ENCODE results near the gene ADH1C.

Gene ADH1C

GRCh38 chr4:99315839-99316238 lies 36.7 kb downstream of the ADH1C start:
- Histone ChIP-seq H3K27ac (ENCODE audit: insufficient read depth, low read length, poor library complexity, severe bottlenecking) (no peak overlapping the region), H3K4me1 (ENCODE audit: control insufficient read depth, insufficient read depth, low read length, poor library complexity, severe bottlenecking) (no peaks in the 10 kb centered on the region), H3K27me3 (replicated peaks; ENCODE audit: control insufficient read depth, insufficient read depth, low read length, poor library complexity, severe bottlenecking) (no peaks in the 10 kb centered on the region), H3K4me3 (ENCODE audit: insufficient read depth, low read depth, low read length, poor library complexity, severe bottlenecking) (no peak overlapping the region), H3K36me3 (ENCODE audit: control insufficient read depth, insufficient read depth, low read length) (no peaks in the 10 kb centered on the region), H3K9me3 (ENCODE audit: control insufficient read depth, low read length) (no peaks in the 10 kb centered on the region)
- DNase-seq, result no peak

GRCh38 chr4:99314211-99314610 lies 38.3 kb downstream of the ADH1C start:
- Histone ChIP-seq H3K4me3 (ENCODE audit: insufficient read depth, low read depth, low read length, poor library complexity, severe bottlenecking) (no peak overlapping the region), H3K27ac (ENCODE audit: insufficient read depth, low read length, poor library complexity, severe bottlenecking) (no peak overlapping the region), H3K36me3 (ENCODE audit: control insufficient read depth, insufficient read depth, low read length) (no peaks in the 10 kb centered on the region), H3K9me3 (ENCODE audit: control insufficient read depth, low read length) (no peaks in the 10 kb centered on the region), H3K27me3 (replicated peaks; ENCODE audit: control insufficient read depth, insufficient read depth, low read length, poor library complexity, severe bottlenecking) (no peaks in the 10 kb centered on the region), H3K4me1 (ENCODE audit: control insufficient read depth, insufficient read depth, low read length, poor library complexity, severe bottlenecking) (no peaks in the 10 kb centered on the region)
- no peak for DNase-seq

- H3K27ac ChIP-seq (ENCODE audit: insufficient read depth, low read length, poor library complexity, severe bottlenecking), result no peak overlapping the region
- H3K4me3 ChIP-seq (ENCODE audit: insufficient read depth, low read depth, low read length, poor library complexity, severe bottlenecking), result no peak overlapping the region
- H3K9me3 ChIP-seq (ENCODE audit: control insufficient read depth, low read length), result no peaks in the 10 kb centered on the region
- H3K36me3 ChIP-seq (ENCODE audit: control insufficient read depth, insufficient read depth, low read length), result no peaks in the 10 kb centered on the region
- no peaks in the 10 kb centered on the region for H3K27me3 ChIP-seq (replicated peaks; ENCODE audit: control insufficient read depth, insufficient read depth, low read length, poor library complexity, severe bottlenecking)
- no peaks in the 10 kb centered on the region for H3K4me1 ChIP-seq (ENCODE audit: control insufficient read depth, insufficient read depth, low read length, poor library complexity, severe bottlenecking)
- no peak for DNase-seq
Measured at GRCh38 chr4:99310389-99310788, 42.2 kb downstream of the ADH1C start.

- DNase-seq, result no peak
- Histone ChIP-seq H3K27me3 (replicated peaks; ENCODE audit: control insufficient read depth, insufficient read depth, low read length, poor library complexity, severe bottlenecking) (no peaks in the 10 kb centered on the region), H3K4me3 (ENCODE audit: insufficient read depth, low read depth, low read length, poor library complexity, severe bottlenecking) (no peak overlapping the region), H3K9me3 (ENCODE audit: control insufficient read depth, low read length) (no peaks in the 10 kb centered on the region), H3K4me1 (ENCODE audit: control insufficient read depth, insufficient read depth, low read length, poor library complexity, severe bottlenecking) (no peaks in the 10 kb centered on the region), H3K36me3 (ENCODE audit: control insufficient read depth, insufficient read depth, low read length) (no peaks in the 10 kb centered on the region), H3K27ac (ENCODE audit: insufficient read depth, low read length, poor library complexity, severe bottlenecking) (no peak overlapping the region)
Measured at GRCh38 chr4:99305638-99306400, 46.7 kb downstream of the ADH1C start.

- H3K4me3 ChIP-seq (ENCODE audit: insufficient read depth, low read depth, low read length, poor library complexity, severe bottlenecking), result no peak overlapping the region
- H3K9me3 ChIP-seq (ENCODE audit: control insufficient read depth, low read length), result no peaks in the 10 kb centered on the region
- no peaks in the 10 kb centered on the region for H3K4me1 ChIP-seq (ENCODE audit: control insufficient read depth, insufficient read depth, low read length, poor library complexity, severe bottlenecking)
- no peaks in the 10 kb centered on the region for H3K27me3 ChIP-seq (replicated peaks; ENCODE audit: control insufficient read depth, insufficient read depth, low read length, poor library complexity, severe bottlenecking)
- H3K36me3 ChIP-seq (ENCODE audit: control insufficient read depth, insufficient read depth, low read length), result no peaks in the 10 kb centered on the region
- no peak for DNase-seq
- no peak overlapping the region for H3K27ac ChIP-seq (ENCODE audit: insufficient read depth, low read length, poor library complexity, severe bottlenecking)
Measured at GRCh38 chr4:99301376-99302164, 51.0 kb downstream of the ADH1C start.

- DNase-seq, result no peak
- Histone ChIP-seq H3K4me1 (ENCODE audit: control insufficient read depth, insufficient read depth, low read length, poor library complexity, severe bottlenecking) (no peaks in the 10 kb centered on the region), H3K9me3 (ENCODE audit: control insufficient read depth, low read length) (no peaks in the 10 kb centered on the region), H3K27ac (ENCODE audit: insufficient read depth, low read length, poor library complexity, severe bottlenecking) (no peak overlapping the region), H3K4me3 (ENCODE audit: insufficient read depth, low read depth, low read length, poor library complexity, severe bottlenecking) (no peak overlapping the region), H3K27me3 (replicated peaks; ENCODE audit: control insufficient read depth, insufficient read depth, low read length, poor library complexity, severe bottlenecking) (no peaks in the 10 kb centered on the region), H3K36me3 (ENCODE audit: control insufficient read depth, insufficient read depth, low read length) (no peaks in the 10 kb centered on the region)
Measured at GRCh38 chr4:99300934-99301333, 51.6 kb downstream of the ADH1C start.

GRCh38 chr4:99293357-99293756 lies 59.2 kb downstream of the ADH1C start:
- Histone ChIP-seq H3K4me1 (ENCODE audit: control insufficient read depth, insufficient read depth, low read length, poor library complexity, severe bottlenecking) (no peaks in the 10 kb centered on the region), H3K9me3 (ENCODE audit: control insufficient read depth, low read length) (no peaks in the 10 kb centered on the region), H3K27ac (ENCODE audit: insufficient read depth, low read length, poor library complexity, severe bottlenecking) (no peak overlapping the region), H3K36me3 (ENCODE audit: control insufficient read depth, insufficient read depth, low read length) (no peaks in the 10 kb centered on the region), H3K27me3 (replicated peaks; ENCODE audit: control insufficient read depth, insufficient read depth, low read length, poor library complexity, severe bottlenecking) (no peaks in the 10 kb centered on the region), H3K4me3 (ENCODE audit: insufficient read depth, low read depth, low read length, poor library complexity, severe bottlenecking) (no peak overlapping the region)
- no peak for DNase-seq

- no peak within 1 kb of the TSS for H3K4me3 ChIP-seq (ENCODE audit: insufficient read depth, low read depth, low read length, poor library complexity, severe bottlenecking)
Measured at GRCh38 chr4:99290848-99291786, 61.4 kb downstream of the ADH1C start, which contains the start of gene ADH1A. Gene ADH1A (minus strand): TSS chr4:99290985. CDS start chr4:99290914, 71 bp downstream.

More at GRCh38 chr4:99290848-99291786, 61.4 kb downstream of the ADH1C start, which contains the start of gene ADH1A:
- no peak for DNase-seq
- Histone ChIP-seq H3K36me3 (ENCODE audit: control insufficient read depth, insufficient read depth, low read length) (no peaks in the 10 kb centered on the region), H3K27me3 (replicated peaks; ENCODE audit: control insufficient read depth, insufficient read depth, low read length, poor library complexity, severe bottlenecking) (no peaks in the 10 kb centered on the region), H3K4me1 (ENCODE audit: control insufficient read depth, insufficient read depth, low read length, poor library complexity, severe bottlenecking) (no peaks in the 10 kb centered on the region), H3K9me3 (ENCODE audit: control insufficient read depth, low read length) (no peaks in the 10 kb centered on the region), H3K27ac (ENCODE audit: insufficient read depth, low read length, poor library complexity, severe bottlenecking) (no peak within 1 kb of the TSS)

Measured in effector memory CD4-positive, alpha-beta T cell (primary cell).